ENCODE results near the gene KCTD1.

DNA sequence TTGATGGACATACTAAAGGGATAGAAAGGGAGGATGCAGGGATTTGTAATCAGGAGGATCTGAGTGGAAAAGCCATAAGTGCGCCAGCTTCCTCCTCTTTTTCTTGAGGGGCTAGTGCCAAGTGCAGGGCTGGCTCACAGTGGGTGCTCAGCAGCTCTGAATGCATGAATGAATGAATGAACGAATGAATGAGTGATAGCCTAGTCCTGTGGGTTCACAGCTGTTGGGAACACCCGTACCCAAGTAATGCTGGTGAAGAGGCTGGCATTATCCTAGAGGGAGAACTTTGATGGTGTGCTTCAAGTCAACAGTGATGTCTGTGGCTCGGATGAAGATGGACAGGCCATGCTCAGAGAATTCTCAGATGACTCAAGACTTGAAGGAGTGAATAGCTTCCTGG, 108.8 kb downstream of the KCTD1 start:
- TF ChIP-seq SUZ12 (IDR thresholded peaks at IDR 0.05; ENCODE audit: extremely low read depth, insufficient read depth, insufficient read length) (no peak), YY1 (IDR thresholded peaks at IDR 0.05; ENCODE audit: insufficient read depth, insufficient read length) (no peak)
